Stimulated activated CD8-positive, alpha-beta memory T cell treated with anti-CD3 and anti-CD28 coated beads, Interleukin-4, amount 100 ng/mL, for 48 hours (primary cell): Measurements from ENCODE around the gene ZFPM1.

Source experiments
- DNase-seq: peaks from one replicate; pipeline ENCODE4 v3.0.0-alpha.2; 2020

The ZFPM1 gene

DNA sequence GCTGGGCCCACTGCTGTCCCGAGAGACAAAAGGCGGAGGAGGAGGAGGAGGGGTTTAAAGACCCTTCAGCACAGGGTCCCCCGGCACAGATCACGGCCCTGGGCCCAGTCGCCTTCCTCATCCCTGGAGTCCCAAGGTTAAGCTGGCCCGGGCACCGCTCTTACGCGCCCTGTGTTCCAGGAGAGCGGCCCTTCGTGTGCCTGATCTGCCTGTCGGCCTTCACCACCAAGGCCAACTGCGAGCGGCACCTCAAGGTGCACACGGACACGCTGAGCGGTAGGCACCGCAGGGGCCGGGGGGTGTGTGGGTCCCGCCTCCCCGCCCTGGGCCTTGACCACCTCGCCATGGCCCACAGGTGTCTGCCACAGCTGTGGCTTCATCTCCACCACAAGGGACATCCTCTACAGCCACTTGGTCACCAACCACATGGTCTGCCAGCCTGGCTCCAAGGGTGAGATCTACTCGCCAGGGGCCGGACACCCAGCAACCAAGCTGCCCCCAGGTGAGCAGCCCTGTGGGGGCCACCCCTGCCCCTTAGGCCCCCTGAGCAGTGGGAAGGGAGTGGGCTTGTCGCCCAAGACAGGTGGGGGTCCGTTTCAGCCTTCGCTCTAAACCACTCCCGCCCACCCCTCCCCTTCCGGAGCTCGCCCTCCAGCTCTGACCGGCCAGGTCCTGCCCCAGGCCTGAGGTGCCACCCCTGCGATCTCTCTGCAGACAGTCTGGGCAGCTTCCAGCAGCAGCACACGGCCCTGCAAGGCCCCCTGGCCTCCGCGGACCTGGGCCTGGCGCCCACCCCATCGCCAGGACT, 79.6 kb downstream of the ZFPM1 start:
- DNase-seq = no peak

DNA sequence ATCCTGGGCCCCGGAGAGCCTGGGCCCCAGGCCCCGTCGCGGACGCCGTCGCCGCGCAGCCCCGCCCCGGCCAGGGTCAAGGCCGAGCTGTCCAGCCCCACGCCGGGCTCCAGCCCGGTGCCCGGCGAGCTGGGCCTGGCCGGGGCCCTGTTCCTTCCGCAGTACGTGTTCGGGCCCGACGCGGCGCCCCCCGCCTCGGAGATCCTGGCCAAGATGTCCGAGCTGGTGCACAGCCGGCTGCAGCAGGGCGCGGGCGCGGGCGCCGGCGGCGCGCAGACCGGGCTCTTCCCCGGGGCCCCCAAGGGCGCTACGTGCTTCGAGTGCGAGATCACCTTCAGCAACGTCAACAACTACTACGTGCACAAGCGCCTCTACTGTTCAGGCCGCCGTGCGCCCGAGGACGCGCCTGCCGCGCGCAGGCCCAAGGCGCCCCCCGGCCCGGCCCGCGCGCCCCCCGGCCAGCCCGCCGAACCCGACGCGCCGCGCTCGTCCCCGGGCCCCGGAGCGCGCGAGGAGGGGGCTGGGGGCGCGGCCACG, 80.4 kb downstream of the ZFPM1 start:
- no peak for DNase-seq

DNA sequence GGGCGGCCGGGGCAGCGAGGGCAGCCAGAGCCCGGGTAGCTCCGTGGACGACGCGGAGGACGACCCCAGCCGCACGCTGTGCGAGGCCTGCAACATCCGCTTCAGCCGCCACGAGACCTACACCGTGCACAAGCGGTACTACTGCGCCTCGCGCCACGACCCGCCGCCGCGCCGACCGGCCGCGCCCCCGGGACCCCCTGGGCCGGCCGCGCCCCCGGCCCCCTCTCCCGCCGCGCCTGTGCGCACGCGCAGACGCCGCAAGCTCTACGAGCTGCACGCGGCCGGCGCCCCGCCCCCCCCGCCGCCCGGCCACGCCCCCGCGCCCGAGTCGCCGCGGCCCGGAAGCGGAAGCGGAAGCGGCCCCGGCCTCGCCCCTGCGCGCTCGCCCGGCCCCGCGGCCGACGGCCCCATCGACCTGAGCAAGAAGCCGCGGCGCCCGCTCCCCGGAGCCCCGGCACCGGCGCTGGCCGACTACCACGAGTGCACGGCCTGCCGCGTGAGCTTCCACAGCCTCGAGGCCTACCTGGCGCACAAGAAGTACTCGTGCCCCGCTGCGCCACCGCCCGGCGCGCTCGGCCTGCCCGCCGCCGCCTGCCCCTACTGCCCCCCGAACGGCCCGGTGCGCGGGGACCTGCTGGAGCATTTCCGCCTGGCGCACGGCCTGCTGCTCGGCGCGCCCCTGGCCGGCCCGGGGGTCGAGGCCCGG, 81.0 kb downstream of the ZFPM1 start:
- DNase-seq = peak; percentile 84

DNA sequence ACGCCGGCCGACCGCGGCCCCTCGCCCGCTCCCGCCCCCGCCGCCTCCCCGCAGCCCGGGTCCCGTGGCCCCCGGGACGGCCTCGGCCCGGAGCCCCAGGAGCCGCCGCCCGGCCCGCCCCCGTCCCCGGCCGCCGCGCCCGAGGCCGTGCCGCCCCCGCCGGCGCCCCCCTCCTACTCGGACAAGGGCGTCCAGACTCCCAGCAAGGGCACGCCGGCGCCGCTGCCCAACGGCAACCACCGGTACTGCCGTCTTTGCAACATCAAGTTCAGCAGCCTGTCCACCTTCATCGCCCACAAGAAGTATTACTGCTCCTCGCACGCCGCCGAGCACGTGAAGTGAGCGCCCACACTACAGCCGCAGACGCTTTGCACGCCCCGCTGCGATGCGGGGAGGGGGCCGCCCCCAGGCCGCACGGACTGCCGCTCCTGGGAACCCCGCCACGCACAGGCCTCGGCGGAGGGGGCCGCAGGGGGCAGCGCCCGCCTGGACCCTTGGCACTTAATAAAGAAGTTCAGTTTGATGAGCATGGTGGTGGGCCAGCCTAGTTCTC, 81.6 kb downstream of the ZFPM1 start:
- peak; percentile 55 for DNase-seq

DNA sequence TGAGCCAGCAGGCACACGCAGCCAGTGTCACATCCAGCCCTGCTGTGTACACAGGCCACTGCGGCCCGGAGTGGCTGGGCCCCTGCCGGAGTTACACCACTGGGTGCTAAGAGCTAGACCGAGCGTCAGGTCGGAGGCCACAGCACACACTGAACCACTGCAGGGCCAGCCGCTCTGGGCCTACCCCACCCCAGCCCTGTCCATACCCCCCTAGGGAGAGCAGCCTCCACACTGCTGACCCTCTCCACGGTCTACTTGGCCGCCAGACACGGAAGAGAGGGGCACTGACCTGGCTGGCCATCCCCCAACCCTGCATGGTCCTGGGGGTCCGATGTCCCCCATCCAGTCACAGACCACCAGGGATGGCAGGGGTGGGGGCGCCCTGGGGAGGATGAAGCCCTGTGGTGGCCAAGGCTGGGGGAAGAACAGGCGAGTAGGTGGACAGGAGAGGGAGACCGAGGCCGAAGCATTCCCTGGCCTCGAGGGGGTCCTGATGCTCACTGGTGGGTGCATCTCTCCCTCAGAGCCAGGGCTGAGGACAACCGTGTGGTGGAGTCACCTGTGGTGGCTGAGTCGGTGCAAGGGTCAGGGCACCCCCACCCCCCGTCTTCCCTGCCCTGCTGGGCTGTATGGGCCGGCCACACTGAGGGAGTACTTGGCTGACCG, 82.2 kb downstream of the ZFPM1 start:
- no peak for DNase-seq

DNA sequence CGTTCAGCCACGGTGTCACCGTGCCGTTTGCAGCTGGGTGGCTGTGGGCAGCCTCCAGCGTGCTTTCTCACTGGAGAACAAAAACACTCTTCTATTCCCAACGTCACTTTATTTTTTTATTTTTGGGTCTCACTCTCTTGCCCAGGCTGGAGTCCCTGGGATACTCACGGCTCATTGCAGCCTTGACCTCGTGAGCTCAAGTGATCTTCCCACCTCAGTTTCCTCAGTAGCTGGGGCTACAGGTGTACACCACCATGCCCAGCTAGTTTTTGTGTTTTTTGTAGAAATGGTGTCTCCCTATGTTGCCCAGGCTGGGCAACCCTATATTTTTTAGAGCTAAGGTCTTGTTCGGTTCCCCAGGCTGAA, 82.8 kb downstream of the ZFPM1 start:
- DNase-seq = no peak

DNA sequence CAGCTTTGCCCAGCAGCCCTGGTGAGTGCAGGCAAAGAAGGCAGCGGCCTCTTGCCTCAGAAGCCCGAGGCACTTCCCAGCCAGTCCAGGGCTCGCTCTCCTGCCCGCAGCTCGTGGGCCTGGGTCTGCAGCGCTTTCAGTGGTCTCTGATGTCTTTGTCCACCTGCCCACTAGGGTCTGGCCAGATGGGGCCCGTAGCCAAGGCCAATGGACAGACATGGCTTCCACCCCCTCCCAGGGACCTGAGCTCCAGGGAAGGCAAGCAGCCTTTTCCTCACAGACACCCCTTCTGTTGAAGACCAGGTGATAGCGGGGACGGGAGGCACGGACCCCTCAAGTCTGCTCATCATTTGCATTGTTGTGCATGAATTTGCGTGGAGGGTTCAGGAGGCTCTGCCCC, 83.4 kb downstream of the ZFPM1 start:
- DNase-seq = no peak

DNA sequence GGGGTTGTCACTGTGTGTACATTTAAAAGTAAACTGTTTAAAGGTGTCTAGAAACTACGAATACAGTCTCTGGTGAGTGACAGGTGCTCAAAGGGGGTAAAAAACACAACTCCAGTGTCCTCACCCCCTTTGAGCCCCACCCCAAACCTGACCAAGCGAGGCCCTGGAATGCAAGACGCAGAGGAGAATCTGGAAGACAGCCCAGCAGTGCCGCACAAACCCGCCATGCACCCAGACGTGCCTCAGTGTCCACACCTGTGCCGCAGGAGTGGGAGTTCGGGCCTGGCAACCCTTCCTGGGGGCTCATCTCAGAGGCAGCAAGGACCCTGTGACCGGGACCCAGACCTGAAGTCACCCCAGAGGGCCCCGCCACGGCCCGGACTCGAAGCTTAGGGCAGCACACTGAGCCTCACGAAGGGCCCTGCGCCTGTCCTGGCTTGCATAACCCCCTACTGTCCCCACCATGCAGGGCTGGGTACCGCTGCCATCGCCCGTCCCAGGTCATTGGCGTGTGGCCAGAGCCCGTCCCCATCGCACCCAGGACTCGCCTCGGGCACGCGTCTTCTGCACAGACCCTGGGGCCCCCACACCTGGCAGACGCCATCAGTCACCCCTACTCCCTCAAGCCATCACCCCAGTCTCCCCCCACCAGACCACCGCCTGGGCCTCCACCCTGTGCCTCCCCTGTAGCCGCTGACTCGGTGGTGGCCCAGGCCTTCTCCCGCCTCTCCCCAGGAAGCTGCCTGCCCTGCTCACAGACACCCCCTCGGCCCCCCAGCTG, 84.1 kb downstream of the ZFPM1 start:
- DNase-seq = no peak

DNA sequence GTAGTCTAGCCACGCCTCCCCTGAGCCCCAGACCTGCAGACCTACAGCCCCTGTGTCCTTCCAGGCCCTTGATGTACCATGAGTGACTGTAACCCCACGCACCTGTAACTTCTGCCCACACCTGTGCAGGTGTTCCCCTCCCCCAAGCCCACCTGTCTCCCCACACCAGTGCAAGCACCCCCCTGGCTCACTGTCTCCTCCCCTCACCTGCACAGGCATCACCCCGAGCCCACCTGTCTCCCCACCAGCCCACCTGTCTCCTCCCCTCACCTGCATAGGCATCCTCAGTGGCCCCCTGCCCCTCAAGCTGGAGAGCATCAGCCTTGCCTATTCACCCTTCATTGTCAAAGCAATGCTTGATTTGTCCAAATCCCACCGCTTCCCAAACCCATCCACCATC, 84.8 kb downstream of the ZFPM1 start:
- DNase-seq = no peak

DNA sequence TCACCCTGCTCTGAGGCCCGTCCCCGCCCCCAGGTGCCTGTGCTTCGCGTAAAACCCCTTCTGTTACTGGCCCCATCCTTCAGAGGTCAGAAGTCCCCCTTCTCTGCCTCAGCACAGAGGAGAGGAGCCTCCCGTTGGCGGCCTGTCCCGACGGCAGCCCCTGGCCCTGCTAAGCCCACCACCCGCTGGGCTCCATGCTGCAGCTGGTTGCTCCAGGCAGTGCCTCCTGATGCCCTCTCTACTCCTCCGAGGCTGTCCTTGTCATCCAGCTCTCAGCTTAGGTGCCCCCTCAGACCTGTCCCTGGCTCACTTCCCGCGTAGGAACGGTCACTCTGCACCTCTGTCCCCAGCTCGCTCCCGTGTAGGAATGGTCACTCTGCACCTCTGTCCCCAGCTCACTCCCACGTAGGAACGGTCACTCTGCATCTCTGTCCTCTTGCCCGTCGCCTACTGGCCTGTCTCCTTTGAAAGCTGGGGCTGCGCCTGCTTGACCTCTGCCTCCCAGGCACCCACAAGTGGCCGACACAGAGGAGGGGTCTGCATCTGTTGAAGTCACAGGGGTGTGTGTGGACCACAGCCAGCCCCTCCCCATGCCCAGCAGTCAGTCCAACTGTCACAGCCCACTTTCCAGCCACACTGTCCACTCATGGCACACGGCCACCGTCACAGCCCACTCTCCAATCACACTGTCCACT, 85.4 kb downstream of the ZFPM1 start:
- DNase-seq = no peak

DNA sequence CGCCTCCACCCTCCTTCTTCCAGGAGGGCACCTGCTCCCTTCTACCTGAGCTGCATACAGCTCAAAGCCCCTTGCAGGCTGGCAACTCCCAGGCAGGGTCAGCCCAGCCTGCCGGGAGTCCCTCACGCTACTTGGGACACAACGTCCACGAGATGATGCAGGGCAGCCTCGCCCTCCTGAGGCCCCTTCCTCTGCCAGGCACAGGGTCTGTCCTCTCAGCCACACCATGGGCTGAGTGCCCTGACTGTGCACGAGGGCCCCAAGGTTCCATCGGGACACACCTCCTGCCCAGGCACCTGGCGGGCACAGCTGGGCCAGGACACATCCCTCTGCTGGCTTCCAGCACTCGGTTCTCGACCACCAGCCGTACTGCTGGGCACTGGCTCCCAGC, 86.2 kb downstream of the ZFPM1 start:
- DNase-seq = no peak

DNA sequence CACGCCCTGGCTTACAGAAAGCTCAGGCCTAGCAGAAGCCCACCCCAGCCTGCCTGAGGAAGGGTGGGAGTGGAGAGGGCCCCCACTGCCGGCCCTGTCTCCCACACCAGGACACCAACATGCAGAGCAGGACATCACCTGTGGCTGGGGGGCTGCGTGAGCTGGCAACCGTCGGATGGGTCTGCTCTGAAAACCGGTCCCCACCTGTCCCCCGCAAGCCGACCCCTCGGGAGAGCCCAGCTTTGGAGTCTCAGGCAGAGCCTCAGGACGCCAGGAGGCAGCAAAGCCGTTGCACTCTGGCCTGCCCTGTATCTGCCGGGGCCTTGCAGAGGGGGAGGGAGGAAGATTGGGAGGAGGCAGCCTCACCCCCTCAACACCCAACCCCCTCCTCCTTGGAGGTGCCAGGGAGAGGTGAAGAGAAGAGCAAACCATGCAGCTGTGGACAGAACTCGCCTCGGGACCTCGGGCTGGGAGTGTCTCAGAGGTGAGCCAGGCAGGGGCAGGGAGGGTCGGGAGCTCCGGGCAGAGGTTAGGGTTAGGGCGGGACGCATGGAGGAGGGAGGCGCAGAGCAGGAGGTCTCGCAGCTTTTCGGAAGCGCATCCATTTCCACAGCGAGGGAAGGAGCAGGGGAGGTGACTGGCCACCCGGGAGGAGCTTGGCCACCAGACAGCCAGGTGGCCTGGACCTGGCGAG, 86.7 kb downstream of the ZFPM1 start:
- DNase-seq = no peak

DNA sequence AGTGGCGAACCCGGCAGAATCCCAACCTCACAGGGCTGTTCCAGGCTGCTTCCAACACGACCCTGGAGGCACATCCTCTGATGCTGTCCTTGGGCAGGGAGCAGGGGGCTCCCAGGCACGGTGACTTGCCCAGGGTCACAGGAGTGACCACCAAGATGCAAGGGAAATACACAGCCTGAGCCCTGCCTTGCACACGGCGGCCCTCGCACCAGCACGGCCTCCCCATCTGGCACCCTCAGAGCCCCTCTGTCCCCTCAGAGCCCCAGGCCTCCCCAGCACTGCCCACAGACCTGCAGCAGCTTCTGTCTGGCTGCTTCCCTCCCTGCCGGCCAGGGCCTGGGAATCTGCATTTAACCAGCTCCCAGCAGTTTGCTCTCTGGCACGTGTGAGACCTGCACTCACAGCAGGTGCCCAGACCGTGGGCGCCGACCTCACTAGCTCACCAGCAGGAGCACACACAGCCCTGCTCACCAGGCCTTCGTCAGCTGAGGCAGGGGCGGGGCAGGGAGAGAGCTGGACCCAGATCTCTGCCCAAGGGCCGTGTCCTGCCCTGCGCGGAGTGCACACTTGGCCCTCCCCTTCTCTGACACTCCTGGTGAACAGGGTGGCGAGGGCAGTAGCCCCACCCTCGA, 87.4 kb downstream of the ZFPM1 start:
- DNase-seq = no peak

DNA sequence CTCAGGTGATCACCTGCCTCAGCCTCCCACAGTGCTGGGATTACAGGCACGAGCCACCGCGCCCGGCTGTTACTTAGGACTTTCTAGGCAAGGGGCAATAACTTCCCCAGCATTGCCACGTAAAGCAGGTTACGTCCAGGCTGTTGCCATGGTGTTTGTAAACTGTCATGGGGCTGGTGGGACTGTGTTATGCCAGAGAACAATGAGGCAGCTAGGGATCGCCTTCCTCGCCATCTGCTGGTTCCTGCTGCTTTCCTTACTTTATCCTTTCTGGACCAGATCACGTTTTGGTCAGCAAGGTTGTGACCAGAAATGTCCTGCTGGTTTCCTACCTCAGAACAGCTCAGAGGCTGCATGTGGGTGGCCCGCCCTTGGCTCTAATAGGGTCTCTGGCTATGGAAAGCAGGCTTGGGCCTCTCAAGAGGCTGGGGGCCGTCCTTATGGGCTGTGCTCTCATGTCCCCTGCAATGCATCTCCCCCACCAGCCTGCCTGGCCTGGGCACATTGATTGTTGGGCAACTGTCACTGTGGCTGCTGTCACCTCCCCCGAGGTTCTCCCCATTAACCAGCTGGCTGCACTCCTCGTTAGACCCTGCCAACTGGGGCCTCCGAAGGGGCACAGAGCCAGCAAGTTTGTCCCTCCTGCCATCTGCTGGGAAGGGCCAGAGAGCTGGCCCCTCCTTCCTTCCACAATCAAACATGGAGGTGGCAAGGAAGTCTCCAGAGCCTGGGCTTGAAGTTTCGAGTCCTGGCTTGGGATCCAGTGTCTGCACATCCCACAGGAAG, 88.9 kb downstream of the ZFPM1 start:
- DNase-seq = no peak

DNA sequence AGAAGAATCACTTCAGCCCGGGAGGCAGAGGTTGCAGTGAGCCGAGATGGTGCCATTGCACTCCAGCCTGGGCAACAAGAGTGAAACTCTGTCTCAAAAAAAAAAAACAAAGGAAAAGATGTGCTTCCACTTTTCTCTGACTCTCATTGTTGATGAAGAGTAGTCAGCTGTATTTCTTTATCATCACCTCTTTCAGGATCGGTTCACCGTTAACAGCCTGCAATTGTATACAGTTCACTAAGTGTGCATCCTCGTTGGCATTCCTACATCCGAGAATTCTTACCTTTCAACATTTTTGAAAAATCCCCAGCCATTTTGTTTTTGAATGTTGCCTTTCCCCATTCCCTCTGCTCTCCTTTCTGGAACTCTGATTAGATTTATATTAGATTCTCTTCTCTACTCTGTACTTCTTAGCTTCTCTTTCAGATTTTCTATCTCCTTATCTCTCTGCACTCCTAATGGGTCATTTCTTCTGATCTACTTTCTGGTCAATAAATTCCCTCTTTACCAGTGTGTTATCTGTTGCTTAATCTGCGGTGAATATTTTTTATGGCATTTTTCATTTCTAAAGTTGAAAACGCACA, 90.2 kb downstream of the ZFPM1 start:
- DNase-seq = no peak

DNA sequence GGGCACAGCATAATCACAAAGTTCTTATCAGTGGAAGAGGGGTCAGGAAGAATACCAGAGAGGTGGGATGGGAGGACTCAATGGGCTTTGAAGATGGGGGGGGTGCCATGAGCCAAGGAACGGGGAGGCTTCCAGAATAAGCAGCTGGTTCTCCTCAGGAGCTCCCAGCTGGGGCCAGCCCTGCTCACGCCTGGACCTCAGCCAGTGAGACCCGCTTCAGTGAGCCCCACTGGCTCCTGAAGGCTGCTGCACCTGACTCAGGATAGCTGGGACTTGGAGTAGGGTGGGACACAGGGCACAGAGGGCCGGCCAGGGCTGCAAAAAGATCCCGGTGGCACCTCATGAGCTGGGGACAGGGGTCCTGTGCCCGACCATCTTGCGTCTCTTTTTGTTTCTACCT, 92.7 kb downstream of the ZFPM1 start:
- no peak for DNase-seq

DNA sequence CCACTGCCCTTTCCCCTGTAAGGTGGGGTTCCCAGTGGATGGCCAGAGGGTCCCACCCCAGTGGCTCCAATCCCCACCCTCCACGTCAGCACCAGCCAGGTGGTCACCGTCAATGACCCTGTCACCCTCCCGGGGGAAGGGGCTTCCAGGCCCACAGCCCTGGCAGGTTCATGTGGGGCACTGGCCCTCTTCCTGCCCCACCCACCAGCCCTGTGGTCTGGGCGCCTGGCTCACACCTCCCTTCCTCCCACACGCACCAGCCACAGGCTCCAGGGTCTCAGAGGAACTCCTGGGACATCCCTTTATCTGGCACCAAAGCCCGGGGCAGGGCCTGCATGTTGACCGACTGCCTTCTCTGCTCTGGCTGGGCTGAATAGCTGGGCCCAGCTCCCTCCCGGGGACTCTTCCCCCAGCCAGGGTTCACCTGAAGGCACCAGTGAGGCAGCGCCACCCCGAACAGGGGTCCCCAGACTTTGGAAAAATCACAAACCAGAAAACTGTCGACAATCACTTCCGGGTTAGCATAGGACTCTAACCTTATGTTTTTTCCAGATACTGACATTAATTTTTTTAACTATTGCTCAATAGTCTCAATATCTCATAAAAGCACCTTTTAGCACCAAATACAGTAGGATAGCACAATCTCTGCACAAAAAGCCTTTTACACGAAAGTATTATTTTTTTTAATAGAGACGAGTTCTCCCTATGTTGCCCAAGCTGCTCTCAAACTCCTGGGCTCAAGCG, 95.2 kb downstream of the ZFPM1 start:
- no peak for DNase-seq

DNA sequence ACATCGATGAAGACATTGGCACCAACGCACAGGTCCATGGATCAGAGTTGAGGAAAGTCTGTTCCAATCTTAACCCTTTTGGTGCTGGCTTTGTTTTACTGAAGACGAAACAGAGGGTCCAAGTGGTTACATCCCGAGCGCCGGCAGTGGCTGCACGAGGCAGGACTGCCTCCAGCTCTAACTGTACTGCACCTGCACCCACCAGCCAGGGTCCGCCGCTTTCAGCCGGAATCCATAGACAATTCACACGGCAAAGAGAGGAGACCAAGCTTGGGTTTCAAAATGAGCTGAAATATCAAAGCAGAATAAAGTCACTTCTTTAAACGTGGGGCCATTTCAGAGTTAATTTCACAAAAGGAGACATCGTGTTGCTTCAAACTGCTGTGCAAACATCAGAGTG, 95.9 kb downstream of the ZFPM1 start:
- DNase-seq = no peak

DNA sequence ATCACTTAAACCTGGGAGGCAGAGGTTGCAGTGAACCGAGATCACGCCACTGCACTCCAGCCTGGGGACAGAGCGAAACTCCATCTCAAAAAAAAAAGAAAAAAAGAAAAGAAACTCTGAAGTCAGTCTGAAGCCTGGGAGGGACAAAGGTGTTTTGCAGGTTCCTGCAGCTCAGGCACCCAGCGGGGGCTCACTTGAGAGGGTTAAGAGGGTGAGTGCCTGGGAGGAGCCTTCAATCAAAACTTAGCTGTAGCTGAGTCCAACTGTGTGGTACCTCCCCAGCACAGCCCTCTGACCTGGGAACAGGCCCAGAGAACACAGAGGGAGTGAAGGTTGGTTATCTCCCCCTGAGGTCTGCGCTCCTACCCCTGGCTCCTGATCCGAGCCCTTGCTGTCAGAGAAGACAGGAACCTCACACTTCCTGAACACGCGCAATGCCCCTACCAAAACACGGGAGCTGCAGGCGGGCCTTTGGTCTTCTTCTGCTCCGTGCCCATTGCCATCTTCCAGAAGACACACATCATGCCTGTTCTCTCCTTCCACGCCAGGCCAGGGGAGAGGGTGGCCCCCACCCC, 96.7 kb downstream of the ZFPM1 start:
- DNase-seq = no peak
